ENCODE measurements around the gene KCNH2. TPM values are rescaled to one million over a fixed set of nuclear protein-coding genes. Genes with fewer than 3 reads are reported as not detected.

Gene KCNH2
- total RNA-seq, 6 donors from 2014 or later: 0.59 to 5.7 (median 3.1) TPM

DNA sequence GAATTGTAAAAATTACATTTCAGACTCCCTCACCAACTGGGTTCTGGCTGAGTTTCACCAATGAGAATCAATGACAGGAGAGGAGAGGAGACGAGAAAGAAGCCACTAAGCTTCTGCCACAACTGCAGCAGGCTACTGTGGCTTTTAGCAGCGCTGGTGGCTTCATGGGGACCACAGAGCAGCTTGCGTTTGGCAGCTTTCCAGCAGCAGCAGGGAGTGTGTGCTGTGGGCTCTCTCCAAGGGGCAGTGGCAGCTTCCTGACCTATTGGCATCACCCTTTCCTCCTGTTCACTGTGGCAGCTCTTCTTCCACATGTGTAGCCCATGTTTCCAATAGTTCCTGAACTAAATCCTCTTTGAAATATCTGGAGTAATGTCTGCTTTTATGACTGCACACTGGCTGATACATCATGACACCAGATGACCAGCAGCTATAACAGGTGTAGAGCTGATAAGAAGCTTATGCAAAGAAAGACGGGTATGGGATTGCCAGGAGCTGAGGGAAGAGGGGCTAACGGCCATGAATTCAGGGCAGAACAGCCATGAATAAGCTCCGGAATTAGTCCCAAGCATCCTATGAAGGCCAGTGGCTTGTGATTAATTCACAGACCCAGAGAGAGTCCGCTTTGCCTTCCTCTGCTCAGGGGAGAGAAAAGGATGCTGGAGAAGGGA, 46.8 kb downstream of the KCNH2 start:
- H3K4me3 ChIP-seq: no peak overlapping the region
- TF ChIP-seq POLR2A (IDR thresholded peaks at IDR 0.05) (no peak), POLR2AphosphoS5 (IDR thresholded peaks at IDR 0.05) (no peak), EP300 (IDR thresholded peaks at IDR 0.05) (no peak)
- TF ChIP-seq, protein P1, sequence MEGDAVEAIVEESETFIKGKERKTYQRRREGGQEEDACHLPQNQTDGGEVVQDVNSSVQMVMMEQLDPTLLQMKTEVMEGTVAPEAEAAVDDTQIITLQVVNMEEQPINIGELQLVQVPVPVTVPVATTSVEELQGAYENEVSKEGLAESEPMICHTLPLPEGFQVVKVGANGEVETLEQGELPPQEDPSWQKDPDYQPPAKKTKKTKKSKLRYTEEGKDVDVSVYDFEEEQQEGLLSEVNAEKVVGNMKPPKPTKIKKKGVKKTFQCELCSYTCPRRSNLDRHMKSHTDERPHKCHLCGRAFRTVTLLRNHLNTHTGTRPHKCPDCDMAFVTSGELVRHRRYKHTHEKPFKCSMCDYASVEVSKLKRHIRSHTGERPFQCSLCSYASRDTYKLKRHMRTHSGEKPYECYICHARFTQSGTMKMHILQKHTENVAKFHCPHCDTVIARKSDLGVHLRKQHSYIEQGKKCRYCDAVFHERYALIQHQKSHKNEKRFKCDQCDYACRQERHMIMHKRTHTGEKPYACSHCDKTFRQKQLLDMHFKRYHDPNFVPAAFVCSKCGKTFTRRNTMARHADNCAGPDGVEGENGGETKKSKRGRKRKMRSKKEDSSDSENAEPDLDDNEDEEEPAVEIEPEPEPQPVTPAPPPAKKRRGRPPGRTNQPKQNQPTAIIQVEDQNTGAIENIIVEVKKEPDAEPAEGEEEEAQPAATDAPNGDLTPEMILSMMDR (IDR thresholded peaks at IDR 0.05): no peak
- H3K9me3 ChIP-seq: no peaks in the 10 kb centered on the region
- DNase-seq (no peak), ATAC-seq (ENCODE audit: low FRiP score in 2 of 2) (no peak)
- H3K27me3 ChIP-seq: no peaks in the 10 kb centered on the region
- no peaks in the 10 kb centered on the region for H3K4me1 ChIP-seq
- 42 to 53% methylated on average over 6 to 7 of the region's 7 CpGs for WGBS, 2 donors
- no peaks in the 10 kb centered on the region for H3K36me3 ChIP-seq
- no peak overlapping the region for H3K27ac ChIP-seq

DNA sequence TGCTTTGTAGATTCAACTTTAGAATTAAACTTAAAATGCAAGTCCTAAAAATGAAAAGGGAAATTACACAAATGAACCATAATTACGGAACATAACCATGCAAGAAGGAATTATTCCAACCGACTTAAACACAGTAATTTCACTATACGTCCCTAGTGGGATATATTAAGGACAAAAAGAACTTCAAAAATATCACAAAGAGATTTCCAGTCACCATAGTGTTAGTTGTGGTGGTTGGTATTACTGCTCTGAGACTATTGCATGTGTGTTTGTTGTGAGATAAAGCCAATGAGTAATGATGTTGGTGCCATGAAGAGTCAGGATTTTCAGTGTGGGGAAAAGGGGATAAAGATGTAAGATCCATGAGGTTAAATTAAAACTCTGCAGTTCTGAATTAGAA, 49.6 kb downstream of the KCNH2 start:
- Histone ChIP-seq H3K27me3 (no peaks in the 10 kb centered on the region), H3K36me3 (no peaks in the 10 kb centered on the region), H3K27ac (no peak overlapping the region), H3K4me1 (no peaks in the 10 kb centered on the region), H3K9me3 (no peaks in the 10 kb centered on the region), H3K4me3 (no peak overlapping the region)
- ATAC-seq (ENCODE audit: low FRiP score in 2 of 2) (no peak), DNase-seq (no peak)
- 83 to 86% methylated on average over 3 of the region's 3 CpGs for WGBS, 2 donors
- TF ChIP-seq POLR2A (IDR thresholded peaks at IDR 0.05) (no peak), POLR2AphosphoS5 (IDR thresholded peaks at IDR 0.05) (no peak), EP300 (IDR thresholded peaks at IDR 0.05) (no peak)
- TF ChIP-seq, protein P1 (IDR thresholded peaks at IDR 0.05): no peak

DNA sequence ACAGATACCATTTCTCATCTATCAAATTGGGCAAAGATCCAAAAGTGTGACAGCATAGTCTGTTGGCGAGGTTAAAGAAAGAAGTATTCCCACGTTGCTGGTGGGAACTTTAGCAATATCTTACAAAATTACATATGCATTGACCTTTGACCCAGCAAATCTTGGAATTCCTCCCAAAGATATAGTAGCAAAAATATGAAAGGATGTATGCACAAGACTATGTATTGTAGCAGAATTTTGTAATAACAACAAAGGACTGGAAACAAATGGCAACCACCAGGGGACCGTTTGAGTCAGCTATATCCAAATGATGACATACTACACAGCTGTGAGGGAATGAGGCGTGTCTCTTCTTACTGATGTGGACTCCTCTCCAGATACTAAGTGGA, 50.2 kb downstream of the KCNH2 start:
- WGBS, 2 donors: 50 to 54% methylated on average over 4 of the region's 4 CpGs
- H3K27me3 ChIP-seq: no peaks in the 10 kb centered on the region
- H3K4me1 ChIP-seq: no peaks in the 10 kb centered on the region
- peak in 1 of 2 donors; percentile 83 for ATAC-seq (ENCODE audit: low FRiP score in 2 of 2)
- no peak for DNase-seq
- H3K4me3 ChIP-seq: no peak overlapping the region
- H3K36me3 ChIP-seq: no peaks in the 10 kb centered on the region
- no peaks in the 10 kb centered on the region for H3K9me3 ChIP-seq
- no peak overlapping the region for H3K27ac ChIP-seq
- TF ChIP-seq, protein P1 (IDR thresholded peaks at IDR 0.05): no peak
- TF ChIP-seq EP300 (IDR thresholded peaks at IDR 0.05) (no peak), POLR2A (IDR thresholded peaks at IDR 0.05) (no peak), POLR2AphosphoS5 (IDR thresholded peaks at IDR 0.05) (no peak)

DNA sequence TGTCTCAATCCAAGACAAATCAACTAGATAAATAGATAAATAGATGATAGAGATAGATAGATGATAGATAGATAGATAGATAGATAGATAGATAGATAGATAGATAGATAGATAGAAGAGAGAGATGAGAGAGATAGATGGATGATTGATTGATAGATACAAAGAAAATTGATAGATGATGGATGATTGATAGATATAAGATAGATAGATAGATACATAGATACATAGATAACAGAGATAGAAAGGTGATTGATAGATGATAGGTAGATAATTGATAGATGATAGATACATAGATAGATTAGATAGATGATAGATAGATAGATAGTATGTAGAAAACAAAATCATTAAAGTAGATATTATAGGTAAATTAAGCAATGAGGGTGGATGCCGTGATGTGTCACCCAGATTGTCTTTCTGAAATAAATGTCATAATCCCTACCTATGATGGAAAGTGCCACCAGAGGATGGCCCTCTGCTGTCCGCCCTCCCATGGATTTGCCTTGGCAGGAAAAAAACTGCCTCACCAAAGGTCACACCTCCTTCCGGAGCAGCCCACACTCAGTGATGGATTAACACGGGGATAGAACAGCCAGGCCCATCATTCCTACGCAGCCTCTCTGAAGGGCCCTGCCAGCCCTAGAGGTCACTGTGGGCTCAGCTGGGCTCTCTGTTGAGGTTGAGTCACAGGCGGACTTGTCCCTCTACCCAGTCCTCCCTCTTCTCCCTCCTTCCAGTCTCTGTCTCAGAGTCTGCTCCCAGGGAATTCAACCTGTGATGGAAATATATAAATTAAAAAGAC, 50.8 kb downstream of the KCNH2 start:
- DNase-seq (no peak), ATAC-seq (ENCODE audit: low FRiP score in 2 of 2) (peak in 1 of 2 donors; percentile 73)
- no peaks in the 10 kb centered on the region for H3K4me1 ChIP-seq
- WGBS, 2 donors: 75% methylated on average over 6 of the region's 6 CpGs
- no peaks in the 10 kb centered on the region for H3K36me3 ChIP-seq
- H3K27ac ChIP-seq: no peak overlapping the region
- TF ChIP-seq, protein P1 (IDR thresholded peaks at IDR 0.05): no peak
- TF ChIP-seq POLR2A (IDR thresholded peaks at IDR 0.05) (no peak), POLR2AphosphoS5 (IDR thresholded peaks at IDR 0.05) (no peak), EP300 (IDR thresholded peaks at IDR 0.05) (no peak)
- H3K27me3 ChIP-seq: no peaks in the 10 kb centered on the region
- no peaks in the 10 kb centered on the region for H3K9me3 ChIP-seq
- H3K4me3 ChIP-seq: no peak overlapping the region
